ENCODE data around the gene GLT1D1.

The GLT1D1 gene

DNA sequence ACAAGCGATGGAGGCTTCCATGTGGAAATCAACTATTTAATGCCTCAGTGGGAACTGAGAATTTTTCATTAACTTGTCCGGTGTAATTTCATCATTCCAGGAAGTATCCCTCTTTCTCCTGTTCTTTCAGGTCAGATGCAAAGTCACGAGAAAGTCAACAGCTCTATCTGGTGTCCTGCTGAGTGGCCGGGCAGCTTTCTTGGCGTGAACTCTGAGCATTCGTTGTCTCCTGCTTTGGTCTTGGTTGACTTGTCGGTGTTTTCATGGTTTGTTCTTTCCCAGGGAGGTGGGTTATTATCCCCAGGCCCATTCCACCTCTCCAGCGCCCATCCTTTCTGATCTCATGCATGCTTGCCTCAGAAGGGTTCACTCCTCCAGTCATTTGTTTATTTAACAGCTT, 149.1 kb downstream of the GLT1D1 start:
- DNase-seq (ENCODE audit: low read depth), result no peak

DNA sequence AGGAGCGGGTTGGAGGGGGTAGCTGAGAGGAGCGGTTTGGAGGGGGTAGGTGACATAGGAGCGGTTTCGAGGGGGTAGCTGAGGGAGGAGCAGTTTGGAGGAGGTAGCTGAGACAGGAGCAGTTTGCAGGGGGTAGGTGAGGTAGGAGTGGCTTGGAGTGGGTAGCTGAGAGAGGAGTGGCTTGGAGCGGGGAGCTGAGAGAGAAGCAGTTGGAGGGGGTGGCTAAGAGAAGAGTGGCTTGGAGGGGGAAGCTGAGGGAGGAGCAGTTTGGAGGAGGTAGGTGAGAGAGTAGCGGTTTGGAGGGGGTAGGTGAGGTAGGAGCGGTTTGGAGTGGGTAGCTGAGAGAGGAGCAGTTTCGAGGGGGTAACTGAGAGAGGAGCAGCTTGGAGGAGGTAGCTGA, 152.1 kb downstream of the GLT1D1 start:
- DNase-seq (ENCODE audit: low read depth), result no peak

DNA sequence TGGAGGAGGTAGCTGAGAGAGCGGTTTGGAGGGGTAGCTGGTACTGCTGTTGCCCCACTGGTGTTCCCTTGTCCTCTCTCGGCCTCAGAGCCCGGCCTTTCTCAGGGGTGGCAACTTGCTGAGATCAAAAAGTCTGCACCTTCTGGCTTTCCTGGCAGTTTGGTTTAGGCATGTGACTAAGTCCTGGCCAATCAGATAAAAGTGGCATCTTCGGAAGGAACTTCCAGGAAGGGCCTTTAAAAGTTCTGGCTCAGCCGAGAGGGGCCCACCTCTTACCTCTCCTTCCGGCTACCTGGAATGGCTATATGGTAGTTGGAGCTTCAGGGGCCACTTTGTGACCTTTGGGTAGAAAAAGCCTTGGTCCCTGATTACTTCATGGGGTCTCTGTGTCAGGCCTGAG, 152.6 kb downstream of the GLT1D1 start:
- DNase-seq (ENCODE audit: low read depth), result no peak

DNA sequence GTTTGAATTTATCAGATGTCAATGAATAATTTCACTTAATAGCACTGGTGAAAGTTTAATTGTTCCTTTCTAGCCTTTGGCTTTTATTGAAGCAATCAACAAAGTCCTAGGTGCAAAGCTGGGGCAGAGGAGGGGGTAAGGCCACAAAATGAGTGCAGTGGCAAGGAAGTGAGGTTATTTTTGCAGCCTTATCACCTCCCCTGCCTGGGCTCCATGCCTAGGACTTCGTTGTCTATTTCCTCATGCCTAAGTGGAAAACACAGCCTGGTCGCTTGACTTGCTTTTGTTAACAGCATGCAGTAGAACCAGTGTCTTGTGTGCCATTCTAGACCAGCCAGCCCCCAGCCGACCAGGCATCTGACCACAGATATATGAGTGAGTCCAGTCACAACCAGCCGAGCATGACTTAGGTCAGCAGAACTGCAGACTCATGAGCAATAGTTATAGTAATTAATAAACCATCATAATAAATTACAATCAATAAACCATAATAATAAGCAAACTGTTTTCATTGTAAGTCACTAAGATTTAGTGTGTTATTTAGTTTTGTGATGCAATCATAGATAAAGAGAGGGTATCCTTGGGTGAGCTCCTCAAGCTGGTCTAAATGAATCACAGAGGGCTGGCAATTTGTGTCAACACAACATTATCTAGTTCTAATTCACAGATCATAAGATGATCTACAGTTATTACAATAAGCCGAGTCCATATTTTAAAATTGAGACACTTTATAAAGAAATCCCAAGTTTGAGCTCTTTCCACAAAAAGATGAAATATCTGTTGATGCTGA, 156.8 kb downstream of the GLT1D1 start:
- no peak for DNase-seq (ENCODE audit: low read depth)

DNA sequence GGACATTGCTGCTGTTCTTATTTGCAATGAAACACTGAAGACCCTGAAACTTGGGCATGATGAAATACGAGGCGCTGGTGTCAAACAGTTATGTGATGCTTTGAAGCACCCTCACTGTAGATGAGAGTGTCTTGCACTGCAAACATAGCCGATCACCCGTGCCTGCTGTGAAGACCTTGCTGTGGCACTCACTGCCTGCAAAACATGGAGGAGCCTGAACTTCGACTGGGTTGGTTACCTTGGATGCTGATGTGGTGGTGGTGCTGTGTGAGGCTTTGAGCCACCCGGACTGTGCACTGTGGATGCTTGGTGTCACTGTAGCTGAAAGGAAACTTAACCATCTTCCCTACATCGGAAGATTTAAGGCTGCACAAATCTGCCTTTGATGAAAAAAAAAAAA, 162.9 kb downstream of the GLT1D1 start:
- no peak for DNase-seq (ENCODE audit: low read depth)

DNA sequence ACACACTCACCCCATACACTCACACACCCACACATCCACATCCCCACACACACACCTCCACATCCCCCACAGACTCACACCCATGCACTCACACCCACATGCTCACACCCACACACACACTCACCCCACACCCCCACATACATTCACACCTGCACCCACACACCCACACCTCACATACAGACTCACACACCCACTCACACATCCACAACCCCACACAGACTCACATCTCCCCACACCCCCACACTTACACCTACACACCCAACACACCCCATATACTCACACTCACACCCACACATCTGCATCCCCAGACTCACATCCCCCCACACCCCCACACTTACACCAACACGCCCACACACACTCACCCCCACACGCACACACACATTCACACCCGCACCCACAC, 171.8 kb downstream of the GLT1D1 start:
- DNase-seq (ENCODE audit: low read depth), result no peak

DNA sequence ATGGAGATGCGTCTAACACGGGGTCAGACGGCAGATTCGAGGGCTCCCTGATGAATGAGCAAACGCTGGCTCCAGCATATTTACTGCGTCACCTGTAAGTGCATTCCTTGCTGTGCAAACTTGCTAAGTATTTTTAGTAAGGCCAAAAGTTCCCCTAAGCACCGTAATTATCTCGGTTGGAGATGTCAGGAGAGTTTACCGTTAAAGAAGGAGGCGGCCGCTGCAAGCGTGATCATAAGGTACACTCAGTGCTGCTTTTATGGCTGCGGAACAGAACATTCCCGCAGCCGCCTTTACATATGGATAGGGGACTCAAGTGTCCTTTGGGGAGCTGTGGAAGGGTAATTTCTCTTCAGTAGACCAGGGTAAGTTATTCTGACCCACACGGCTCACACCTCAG, 175.6 kb downstream of the GLT1D1 start:
- no peak for DNase-seq (ENCODE audit: low read depth)
